Hepatocyte (in vitro differentiated cells): ENCODE results near the gene TUBB3.

Experiments used
- EZH2 ChIP-seq: fragments of 200-600 bp; sonication (generic); IDR thresholded peaks from 2 replicates; pipeline ENCODE4 v1.6.1; 2016; ENCODE audit warnings: antibody characterized with exemption, mild to moderate bottlenecking, borderline replicate concordance
- TF ChIP-seq, protein P1 (sequence below): fragments of 200-600 bp; sonication (generic); IDR thresholded peaks from 2 replicates; pipeline ENCODE4 v1.5.1; 2016; ENCODE audit warnings: antibody characterized with exemption, mild to moderate bottlenecking; ENCODE audit not compliant: poor library complexity

DNA sequence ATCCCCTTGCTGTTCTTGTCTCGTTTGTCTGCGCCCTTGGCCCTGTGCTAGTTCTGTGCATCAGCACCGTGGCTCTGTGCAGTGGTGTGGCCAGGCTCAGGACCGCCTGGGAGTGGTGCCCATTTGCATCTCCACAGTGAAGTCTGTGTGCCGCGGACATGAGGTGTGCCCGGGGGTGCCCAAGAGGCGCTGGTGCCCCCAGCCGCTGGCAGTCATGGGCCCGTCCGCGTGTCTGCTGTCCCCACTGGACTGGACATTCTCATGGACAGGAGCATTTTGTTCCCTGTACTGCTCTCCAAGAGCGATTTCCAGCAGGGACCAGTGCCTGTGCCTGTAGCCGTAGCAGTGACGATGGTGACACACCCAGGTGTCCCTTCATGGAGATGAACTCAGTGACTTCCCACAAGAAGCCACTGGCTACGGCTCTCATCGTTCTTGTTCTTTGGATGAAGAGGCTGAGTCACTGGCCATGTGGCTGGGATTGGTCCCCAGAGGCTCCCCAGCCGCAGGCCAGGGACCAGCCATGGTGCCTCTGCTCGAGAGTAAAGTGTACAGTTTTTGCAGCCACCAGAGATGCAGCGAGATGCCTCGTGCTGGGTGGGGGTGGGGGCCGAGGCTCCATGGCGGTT lies 17.5 kb upstream of the TUBB3 start:
- TF ChIP-seq, protein P1, sequence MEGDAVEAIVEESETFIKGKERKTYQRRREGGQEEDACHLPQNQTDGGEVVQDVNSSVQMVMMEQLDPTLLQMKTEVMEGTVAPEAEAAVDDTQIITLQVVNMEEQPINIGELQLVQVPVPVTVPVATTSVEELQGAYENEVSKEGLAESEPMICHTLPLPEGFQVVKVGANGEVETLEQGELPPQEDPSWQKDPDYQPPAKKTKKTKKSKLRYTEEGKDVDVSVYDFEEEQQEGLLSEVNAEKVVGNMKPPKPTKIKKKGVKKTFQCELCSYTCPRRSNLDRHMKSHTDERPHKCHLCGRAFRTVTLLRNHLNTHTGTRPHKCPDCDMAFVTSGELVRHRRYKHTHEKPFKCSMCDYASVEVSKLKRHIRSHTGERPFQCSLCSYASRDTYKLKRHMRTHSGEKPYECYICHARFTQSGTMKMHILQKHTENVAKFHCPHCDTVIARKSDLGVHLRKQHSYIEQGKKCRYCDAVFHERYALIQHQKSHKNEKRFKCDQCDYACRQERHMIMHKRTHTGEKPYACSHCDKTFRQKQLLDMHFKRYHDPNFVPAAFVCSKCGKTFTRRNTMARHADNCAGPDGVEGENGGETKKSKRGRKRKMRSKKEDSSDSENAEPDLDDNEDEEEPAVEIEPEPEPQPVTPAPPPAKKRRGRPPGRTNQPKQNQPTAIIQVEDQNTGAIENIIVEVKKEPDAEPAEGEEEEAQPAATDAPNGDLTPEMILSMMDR = no peak
- TF ChIP-seq EZH2 = no peak
